ENCODE data around the gene IL21R. TPM values are rescaled to one million over a fixed set of nuclear protein-coding genes. Genes with fewer than 3 reads are reported as not detected.

IL21R gene
- under 0.01 TPM in 1 of 2 replicates, not detected in the other for total RNA-seq

DNA sequence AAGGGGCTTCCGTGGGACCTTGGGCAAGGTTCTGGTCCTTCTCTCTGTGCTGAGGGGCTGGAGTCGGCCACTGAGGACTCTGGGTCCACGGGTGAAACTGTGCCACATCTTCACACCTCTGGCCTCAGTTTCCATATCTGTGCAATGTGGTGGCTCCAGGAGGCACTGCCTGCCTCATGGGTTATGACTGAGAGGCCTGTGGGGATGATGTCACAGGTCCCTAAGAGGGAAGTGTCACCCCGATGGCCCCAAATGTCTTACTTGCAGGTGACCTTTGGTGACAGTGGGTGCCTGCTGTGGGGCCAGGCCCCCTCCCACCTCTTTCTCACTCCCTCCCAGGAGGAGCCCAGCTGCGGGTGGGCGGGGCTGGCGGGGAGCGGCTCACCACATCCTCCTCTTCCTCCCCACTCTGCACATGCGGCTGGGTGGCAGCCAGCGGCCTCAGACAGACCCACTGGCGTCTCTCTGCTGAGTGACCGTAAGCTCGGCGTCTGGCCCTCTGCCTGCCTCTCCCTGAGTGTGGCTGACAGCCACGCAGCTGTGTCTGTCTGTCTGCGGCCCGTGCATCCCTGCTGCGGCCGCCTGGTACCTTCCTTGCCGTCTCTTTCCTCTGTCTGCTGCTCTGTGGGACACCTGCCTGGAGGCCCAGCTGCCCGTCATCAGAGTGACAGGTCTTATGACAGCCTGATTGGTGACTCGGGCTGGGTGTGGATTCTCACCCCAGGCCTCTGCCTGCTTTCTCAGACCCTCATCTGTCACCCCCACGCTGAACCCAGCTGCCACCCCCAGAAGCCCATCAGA lies at the start of gene IL21R:
Gene IL21R (plus strand): TSS at position 407 of the 801 bp plus-strand sequence. CDS start 27,898 bp downstream, outside the sequence.

Other genes starting within 250 kb of the IL21R start
- gene KDM8, start 198.6 kb upstream of the IL21R start, total RNA-seq, result 5.0 and 5.9 TPM in 2 replicates
- gene NSMCE1, start 133.4 kb upstream of the IL21R start, total RNA-seq, result 31.4 and 43.3 TPM in 2 replicates
- 5.9 and 7.2 TPM in 2 replicates for gene IL4R, start 88.2 kb upstream of the IL21R start, total RNA-seq
- gene GTF3C1, start 147.7 kb downstream of the IL21R start, total RNA-seq, result 60.1 and 64.0 TPM in 2 replicates
- 28.1 and 31.4 TPM in 2 replicates for gene KATNIP, start 148.0 kb downstream of the IL21R start, total RNA-seq